Upper lobe of left lung (tissue), 6 donors: ENCODE measurements around the gene CD274. TPM values are rescaled to one million over a fixed set of nuclear protein-coding genes. Genes with fewer than 3 reads are reported as not detected.

Experiments
- ATAC-seq, 2 donors: fragments of 200-7000 bp; cut with Tn5 transposase; one replicate each; pipeline ENCODE4 v1.9.1; 2022; ENCODE audit warnings: mild to moderate bottlenecking in 2 of 2, moderate library complexity in 2 of 2; ENCODE audit not compliant: low FRiP score in 2 of 2
- DNase-seq, 2 donors: peaks; one replicate each; pipeline ENCODE4 v3.0.0-alpha.2; 2019 to 2020
- H3K27ac ChIP-seq, 4 donors: fragments of 200-600 bp; sonication (generic); one replicate each; pipeline ENCODE4 v1.5.1; 2016 to 2019
- H3K27me3 ChIP-seq, 4 donors: fragments of 200-600 bp; sonication (generic); one replicate each; pipeline ENCODE4 v1.5.1; 2017 to 2019
- H3K36me3 ChIP-seq, 4 donors: fragments of 200-600 bp; sonication (generic); one replicate each; pipeline ENCODE4 v1.5.1; 2016 to 2019
- H3K4me1 ChIP-seq, 4 donors: fragments of 200-600 bp; sonication (generic); one replicate each; pipeline ENCODE4 v1.5.1; 2018 to 2019
- H3K4me3 ChIP-seq, 4 donors: fragments of 200-600 bp; sonication (generic); one replicate each; pipeline ENCODE4 v1.5.1; 2017 to 2019; ENCODE audit warnings: mild to moderate bottlenecking in 2 of 4, moderate library complexity in 1 of 4
- H3K9me3 ChIP-seq, 4 donors: fragments of 200-600 bp; sonication (generic); one replicate each; pipeline ENCODE4 v1.5.1; 2018 to 2019
- EP300 ChIP-seq, 4 donors: sonication (generic); formaldehyde crosslinking; IDR thresholded peaks; one replicate each; pipeline ENCODE4 v1.5.1; 2017; ENCODE audit warnings: antibody characterized with exemption in 4 of 4, control low read depth in 2 of 4
- POLR2A ChIP-seq, 4 donors: fragments of 450-650 bp; IDR thresholded peaks; one replicate each; pipeline ENCODE4 v1.5.1; 2016 to 2017; ENCODE audit warnings: antibody characterized with exemption in 4 of 4, mild to moderate bottlenecking in 2 of 4
- POLR2AphosphoS5 ChIP-seq, 2 donors: sonication (generic); formaldehyde crosslinking; IDR thresholded peaks; one replicate each; pipeline ENCODE4 v1.5.1; 2017; ENCODE audit warnings: antibody characterized with exemption in 2 of 2
- WGBS, 2 donors: methylation state at CpG; one replicate each; pipeline ENCODE4 v1.1.5; 2017 to 2018; 5-methylcytosine and 5-hydroxymethylcytosine counted together
- total RNA-seq, 6 donors: library from RNA; depleted of rRNA in 4 of 6; stranded (reverse); fragments of >200 nt in 4 of 6; gene quantifications; one replicate each; pipeline versions ENCODE4 v1.1.0 to v1.2.1, GENCODE V29; 2016 to 2021
- TF ChIP-seq, protein P1 (sequence below), 6 experiments: fragments of 450-650 bp in 4 of 6; fragments of 200-600 bp in 2 of 6; sonication (generic) in 2 of 6; IDR thresholded peaks; one replicate each; pipeline ENCODE4 v1.5.1; 2016 to 2019; ENCODE audit warnings: antibody characterized with exemption in 6 of 6
- donor health status: DM: no; HTN: no; CAD: no; lungs with moderate emphysema.
- donor health status: DM: no; HTN: yes; CAD: no; lungs with severe emphysema.

Gene CD274
- total RNA-seq, 6 donors from 2014 or later: 11.6 to 20.8 (median 14.4) TPM

DNA sequence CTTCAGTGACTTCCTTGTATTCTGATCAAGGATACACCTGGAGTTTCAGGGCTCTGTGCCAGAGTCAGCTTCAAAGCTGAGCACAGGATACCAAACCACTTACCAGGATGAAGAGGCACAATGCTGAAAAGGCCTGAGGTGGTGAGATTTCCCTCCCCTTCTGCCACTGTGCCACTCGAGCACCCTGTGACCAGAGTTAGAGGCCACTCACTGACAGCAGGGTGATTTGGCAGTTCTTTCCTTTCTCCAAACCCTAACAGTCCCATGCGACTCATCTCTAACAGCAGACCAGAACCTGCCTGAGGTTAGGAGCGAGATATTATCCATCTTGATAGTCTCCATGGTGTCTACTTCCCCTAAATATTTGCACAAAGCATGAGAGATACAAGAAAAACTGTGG is 14.4 kb upstream of the CD274 start:
- TF ChIP-seq, protein P1, sequence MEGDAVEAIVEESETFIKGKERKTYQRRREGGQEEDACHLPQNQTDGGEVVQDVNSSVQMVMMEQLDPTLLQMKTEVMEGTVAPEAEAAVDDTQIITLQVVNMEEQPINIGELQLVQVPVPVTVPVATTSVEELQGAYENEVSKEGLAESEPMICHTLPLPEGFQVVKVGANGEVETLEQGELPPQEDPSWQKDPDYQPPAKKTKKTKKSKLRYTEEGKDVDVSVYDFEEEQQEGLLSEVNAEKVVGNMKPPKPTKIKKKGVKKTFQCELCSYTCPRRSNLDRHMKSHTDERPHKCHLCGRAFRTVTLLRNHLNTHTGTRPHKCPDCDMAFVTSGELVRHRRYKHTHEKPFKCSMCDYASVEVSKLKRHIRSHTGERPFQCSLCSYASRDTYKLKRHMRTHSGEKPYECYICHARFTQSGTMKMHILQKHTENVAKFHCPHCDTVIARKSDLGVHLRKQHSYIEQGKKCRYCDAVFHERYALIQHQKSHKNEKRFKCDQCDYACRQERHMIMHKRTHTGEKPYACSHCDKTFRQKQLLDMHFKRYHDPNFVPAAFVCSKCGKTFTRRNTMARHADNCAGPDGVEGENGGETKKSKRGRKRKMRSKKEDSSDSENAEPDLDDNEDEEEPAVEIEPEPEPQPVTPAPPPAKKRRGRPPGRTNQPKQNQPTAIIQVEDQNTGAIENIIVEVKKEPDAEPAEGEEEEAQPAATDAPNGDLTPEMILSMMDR (IDR thresholded peaks at IDR 0.05): no peak
- no peak for TF ChIP-seq POLR2AphosphoS5 (IDR thresholded peaks at IDR 0.05)
- TF ChIP-seq EP300 (IDR thresholded peaks at IDR 0.05): no peak
- no peak for TF ChIP-seq POLR2A (IDR thresholded peaks at IDR 0.05)
- Histone ChIP-seq H3K27me3 (no peaks in the 10 kb centered on the region), H3K9me3 (no peaks in the 10 kb centered on the region), H3K4me1 (peaks cover 6 to 25% (median 18%) of the 10 kb centered on the region in 4 donors), H3K4me3 (no peak overlapping the region), H3K27ac (no peak overlapping the region), H3K36me3 (peaks cover 0 to 12% (median 4%) of the 10 kb centered on the region in 4 donors)
- peak in 1 of 2 donors; percentile 61 for DNase-seq
- WGBS, 2 donors: 71 to 100% methylated on average over 2 to 3 of the region's 3 CpGs
- ATAC-seq: no peak

DNA sequence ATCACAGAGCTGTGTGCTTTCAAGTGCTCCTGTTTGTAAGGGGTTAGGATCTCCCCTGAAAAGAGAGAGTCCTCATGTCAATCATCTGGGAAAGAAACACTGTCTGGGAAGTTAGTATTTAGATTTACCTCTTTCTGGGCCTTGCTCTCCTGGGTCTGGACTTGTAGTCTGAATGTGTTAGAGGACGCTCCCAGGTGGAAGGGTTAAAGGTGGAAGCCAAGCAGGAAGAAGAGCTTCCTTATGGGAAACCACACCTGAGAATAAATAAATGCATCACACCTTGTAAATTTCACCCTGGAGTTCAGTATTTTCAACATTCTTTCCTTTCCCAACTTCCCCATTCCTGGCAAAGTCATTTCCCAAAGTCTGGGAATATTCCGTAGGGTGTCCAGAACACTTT is 13.9 kb upstream of the CD274 start:
- ATAC-seq (no peak), DNase-seq (no peak)
- TF ChIP-seq, protein P1 (IDR thresholded peaks at IDR 0.05): no peak
- TF ChIP-seq EP300 (IDR thresholded peaks at IDR 0.05): no peak
- TF ChIP-seq POLR2A (IDR thresholded peaks at IDR 0.05): no peak
- TF ChIP-seq POLR2AphosphoS5 (IDR thresholded peaks at IDR 0.05): no peak
- peaks cover 6 to 25% (median 18%) of the 10 kb centered on the region in 4 donors for H3K4me1 ChIP-seq
- 79 to 91% methylated on average over 2 of the region's 2 CpGs for WGBS, 2 donors
- H3K9me3 ChIP-seq: no peaks in the 10 kb centered on the region
- peak overlapping the region in 1 of 4 donors; percentile 94 for H3K27ac ChIP-seq
- H3K27me3 ChIP-seq: no peaks in the 10 kb centered on the region
- no peak overlapping the region for H3K4me3 ChIP-seq
- peaks cover 0 to 9% (median 4%) of the 10 kb centered on the region in 4 donors for H3K36me3 ChIP-seq

DNA sequence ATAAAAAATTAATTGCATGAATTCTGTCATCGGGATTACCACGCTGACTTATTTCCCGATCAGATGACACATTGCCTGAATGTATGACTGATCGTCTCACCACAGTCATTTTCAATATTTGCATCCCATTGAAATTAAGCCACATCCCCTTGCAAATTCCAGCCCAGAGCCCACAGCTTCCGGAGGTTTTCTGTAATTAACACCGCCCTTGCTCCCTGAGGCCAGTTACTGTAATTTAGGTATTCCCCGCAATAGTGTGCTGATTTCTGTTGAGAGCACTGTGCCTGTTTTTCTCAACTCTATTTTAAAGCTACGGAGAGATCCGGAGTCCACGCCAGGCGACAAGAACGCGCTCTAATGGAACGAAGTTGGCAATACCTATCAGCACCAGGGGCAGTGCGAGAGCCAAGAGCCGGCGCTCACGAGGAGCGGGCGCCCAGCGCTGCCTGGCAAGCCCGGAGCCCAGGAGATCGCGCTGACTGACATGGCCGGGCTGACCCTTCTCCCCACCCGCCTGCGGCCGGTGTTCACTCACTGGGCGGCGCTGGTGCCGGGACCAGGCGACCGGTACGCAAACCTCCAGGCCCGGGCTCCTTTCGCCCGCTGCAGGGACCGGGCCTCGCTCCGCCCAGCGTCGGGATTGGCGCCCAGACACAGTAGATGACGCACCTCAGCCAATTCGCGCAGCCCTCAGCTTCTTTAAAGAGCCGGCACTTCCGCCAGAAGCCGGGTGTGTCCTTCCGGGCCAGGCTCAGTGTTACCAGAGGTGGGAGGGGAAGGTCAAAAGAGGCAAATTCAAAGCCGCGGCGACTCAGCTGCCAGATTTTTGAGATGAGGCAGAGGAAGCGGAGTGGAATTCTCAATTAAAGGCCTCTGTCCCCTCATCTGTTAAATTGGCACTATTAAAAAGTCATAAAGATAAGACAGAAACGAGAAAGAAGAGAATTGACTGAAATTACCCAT is 12.8 kb upstream of the CD274 start, which contains the start of gene PLGRKT:
PLGRKT (minus strand) TSS at position 672 of the 963 bp plus-strand sequence. CDS start 5,948 bp downstream, outside the sequence.
- TF ChIP-seq EP300 (IDR thresholded peaks at IDR 0.05) (no peak), POLR2AphosphoS5 (IDR thresholded peaks at IDR 0.05) (peak; percentile 86 to 87), POLR2A (IDR thresholded peaks at IDR 0.05) (peak; percentile 54 to 96 (median 82))
- TF ChIP-seq, protein P1 (IDR thresholded peaks at IDR 0.05): peak; percentile 6 to 53 (median 41)
- H3K27ac ChIP-seq: peak within 1 kb of the TSS; percentile 85 to 95 (median 94)
- peak within 1 kb of the TSS; percentile 56 to 80 (median 58) for H3K4me3 ChIP-seq
- peak; percentile 97 to 98 for DNase-seq
- H3K9me3 ChIP-seq: no peaks in the 10 kb centered on the region
- H3K36me3 ChIP-seq: peaks cover 0 to 9% (median 4%) of the 10 kb centered on the region in 4 donors
- 1 to 2% methylated on average over 19 to 52 of the region's 55 CpGs for WGBS, 2 donors
- peak; percentile 99 to 100 for ATAC-seq
- peaks cover 6 to 25% (median 18%) of the 10 kb centered on the region in 4 donors for H3K4me1 ChIP-seq
- no peaks in the 10 kb centered on the region for H3K27me3 ChIP-seq

DNA sequence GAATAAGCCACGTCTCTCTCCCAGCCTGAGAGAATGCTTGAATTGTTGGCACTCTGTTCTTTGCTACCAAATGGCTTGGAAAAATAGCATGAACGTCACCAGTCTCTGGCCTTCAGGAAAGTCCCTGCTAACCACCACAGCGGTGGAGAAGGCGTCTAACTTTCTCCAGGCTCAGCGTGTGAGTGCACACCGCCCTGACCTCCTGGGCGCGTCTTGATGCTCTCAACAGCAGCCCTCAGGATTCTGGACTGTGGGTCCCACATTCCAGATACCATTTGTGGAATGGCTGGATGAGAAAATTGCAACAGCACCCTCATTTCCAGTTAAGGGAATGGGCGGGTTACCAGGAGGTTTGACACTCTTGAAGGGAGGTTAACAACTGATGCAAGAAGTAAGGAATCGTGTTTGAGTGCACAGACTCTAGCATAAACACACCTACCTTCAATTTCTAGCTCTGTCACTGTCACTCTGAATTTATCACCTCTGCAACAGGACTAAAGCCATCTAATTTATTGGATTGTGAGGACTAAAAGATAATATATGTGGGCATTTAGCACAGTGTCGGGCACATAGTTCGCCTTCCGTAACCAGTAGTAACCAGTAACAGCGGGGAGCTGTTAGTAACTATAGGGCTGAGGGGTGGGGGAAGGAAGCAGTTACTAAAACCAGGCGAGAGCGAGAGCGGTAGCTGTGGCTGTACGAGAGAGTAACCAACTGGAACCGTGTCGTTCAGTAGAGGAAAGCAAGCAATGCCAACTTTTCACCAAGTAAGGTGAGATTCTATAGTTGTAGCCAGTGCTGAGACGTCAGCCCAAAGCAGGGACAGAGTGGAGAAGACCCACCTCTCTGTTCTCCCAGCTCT is 11.8 kb upstream of the CD274 start:
- H3K4me3 ChIP-seq: peak overlapping the region in 3 of 4 donors; percentile 56 to 80 (median 58)
- H3K4me1 ChIP-seq: peaks cover 6 to 25% (median 18%) of the 10 kb centered on the region in 4 donors
- ATAC-seq: no peak
- H3K9me3 ChIP-seq: no peaks in the 10 kb centered on the region
- no peak for TF ChIP-seq POLR2AphosphoS5 (IDR thresholded peaks at IDR 0.05)
- TF ChIP-seq POLR2A (IDR thresholded peaks at IDR 0.05): no peak
- TF ChIP-seq, protein P1 (IDR thresholded peaks at IDR 0.05): no peak
- TF ChIP-seq EP300 (IDR thresholded peaks at IDR 0.05): no peak
- H3K36me3 ChIP-seq: peaks cover 0 to 9% (median 4%) of the 10 kb centered on the region in 4 donors
- H3K27me3 ChIP-seq: no peaks in the 10 kb centered on the region
- WGBS, 2 donors: 68 to 87% methylated on average over 19 to 21 of the region's 21 CpGs
- peak in 1 of 2 donors; percentile 43 for DNase-seq
- peak overlapping the region; percentile 85 to 95 (median 94) for H3K27ac ChIP-seq
